ENCODE results near the gene TMEM86A. TPM values are rescaled to one million over a fixed set of nuclear protein-coding genes. Genes with fewer than 3 reads are reported as not detected.

TMEM86A gene
- total RNA-seq, 1 experiment from 2014 or later: not detected

DNA sequence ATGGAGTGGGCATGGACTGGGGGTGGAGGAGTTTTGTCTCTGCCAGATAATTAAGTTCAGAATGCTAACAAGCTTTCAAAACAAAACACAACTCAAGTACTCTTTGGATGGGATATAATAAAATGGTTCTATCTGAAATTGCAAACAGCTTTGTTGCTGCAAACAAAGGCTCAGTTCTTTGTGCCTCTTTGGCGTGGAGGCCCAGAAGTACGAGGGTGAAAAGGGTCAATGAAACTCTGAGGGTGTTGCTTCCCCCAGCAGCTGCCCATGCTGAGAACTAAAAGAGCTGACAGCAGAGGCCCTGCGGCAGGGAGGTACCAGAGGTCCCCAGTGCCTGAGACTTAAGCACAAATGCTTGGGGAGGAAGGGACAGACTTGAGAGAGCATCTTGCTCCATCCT is 53.9 kb downstream of the TMEM86A start:
- DNase-seq (ENCODE audit: extremely low read depth, low read depth): no peak

DNA sequence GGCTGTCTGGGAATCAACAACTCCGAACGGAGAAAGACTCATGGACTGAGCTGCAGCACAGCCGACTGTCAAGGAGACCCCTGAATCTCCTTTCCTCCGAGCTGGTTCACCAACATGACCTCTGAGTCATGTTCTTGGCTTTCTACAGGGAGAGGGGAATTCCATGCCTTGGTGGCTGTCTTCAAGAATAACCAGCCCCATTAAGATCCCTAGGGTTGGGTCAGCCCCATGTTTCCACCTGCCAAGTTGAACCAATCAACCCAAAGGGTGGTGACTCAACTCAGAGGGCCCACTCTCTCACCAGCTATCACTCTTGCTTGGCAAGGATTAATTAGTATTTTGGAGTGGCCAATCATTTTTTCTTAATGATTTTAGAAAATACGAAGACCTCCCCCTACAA is 55.7 kb downstream of the TMEM86A start:
- no peak for DNase-seq (ENCODE audit: extremely low read depth, low read depth)

Other genes with a start within 250 kb of the TMEM86A start
- gene LDHAL6A, start 242.9 kb upstream of the TMEM86A start, total RNA-seq (2014; rRNA removed; shearing (Covaris generic)): not detected in 2 replicates
- 93.9 and 104 TPM in 2 replicates for gene TSG101, start 171.8 kb upstream of the TMEM86A start, total RNA-seq (2014; rRNA removed; shearing (Covaris generic))
- 18.5 and 23.7 TPM in 2 replicates for gene UEVLD, start 110.0 kb upstream of the TMEM86A start, total RNA-seq (2014; rRNA removed; shearing (Covaris generic))
- gene MISFA, start 99.0 kb upstream of the TMEM86A start, total RNA-seq (2014; rRNA removed; shearing (Covaris generic)): 1.1 and 1.8 TPM in 2 replicates
- gene SPTY2D1, start 64.4 kb upstream of the TMEM86A start, total RNA-seq (2014; rRNA removed; shearing (Covaris generic)): 10.0 and 10.4 TPM in 2 replicates
- gene IGSF22, start 27.4 kb downstream of the TMEM86A start, total RNA-seq (2014; rRNA removed; shearing (Covaris generic)): not detected in 2 replicates
- not detected in 2 replicates for gene PTPN5, start 93.0 kb downstream of the TMEM86A start, total RNA-seq (2014; rRNA removed; shearing (Covaris generic))
- not detected in 2 replicates for gene MRGPRX1, start 240.6 kb downstream of the TMEM86A start, total RNA-seq (2014; rRNA removed; shearing (Covaris generic))